SK-N-SH treated with all-trans-retinoic acid at 6 μM for 48 hours (cell line): ENCODE measurements around the gene TMEM120B.

ENCODE experiments used
- BACH2 ChIP-seq: fragments of 250-450 bp; sonication (Bioruptor Pico); IDR thresholded peaks from 2 replicates; pipeline ENCODE4 v1.9.0; 2021; ENCODE audit warnings: mild to moderate bottlenecking, borderline replicate concordance
- ISL1 ChIP-seq: fragments of 250-450 bp; sonication (Bioruptor Pico); IDR thresholded peaks from 2 replicates; pipeline ENCODE4 v2.1.2; 2022; ENCODE audit warnings: mild to moderate bottlenecking, moderate library complexity
- OSR1 ChIP-seq: fragments of 250-450 bp; sonication (Bioruptor Pico); IDR thresholded peaks from 2 replicates; pipeline ENCODE4 v1.8.0; 2022; ENCODE audit warnings: moderate library complexity, mild to moderate bottlenecking, inconsistent platforms
- RARB ChIP-seq: fragments of 250-450 bp; sonication (Bioruptor Pico); IDR thresholded peaks from 2 replicates; pipeline ENCODE4 v1.8.0; 2021; ENCODE audit warnings: mild to moderate bottlenecking, moderate library complexity
- ZFP30 ChIP-seq: fragments of 450-650 bp; formaldehyde crosslinking; IDR thresholded peaks from 2 replicates; pipeline ENCODE4 v1.5.0; 2022; ENCODE audit warnings: mild to moderate bottlenecking, moderate library complexity
- ZNF70 ChIP-seq: fragments of 450-650 bp; formaldehyde crosslinking; IDR thresholded peaks from 2 replicates; pipeline ENCODE4 v1.5.0; 2020; ENCODE audit warnings: mild to moderate bottlenecking, moderate library complexity
- TF ChIP-seq, protein P1 (sequence below): fragments of 250-450 bp; sonication (Bioruptor Pico); IDR thresholded peaks from 2 replicates; pipeline ENCODE4 v1.8.0; 2020; ENCODE audit warnings: mild to moderate bottlenecking, moderate library complexity, borderline replicate concordance

- TF ChIP-seq BACH2 (CRISPR knock-in tag) (no peak), OSR1 (no peak), ISL1 (CRISPR knock-in tag) (no peak), ZFP30 (CRISPR knock-in tag) (no peak), RARB (no peak), ZNF70 (CRISPR knock-in tag) (no peak)
- TF ChIP-seq, protein P1, sequence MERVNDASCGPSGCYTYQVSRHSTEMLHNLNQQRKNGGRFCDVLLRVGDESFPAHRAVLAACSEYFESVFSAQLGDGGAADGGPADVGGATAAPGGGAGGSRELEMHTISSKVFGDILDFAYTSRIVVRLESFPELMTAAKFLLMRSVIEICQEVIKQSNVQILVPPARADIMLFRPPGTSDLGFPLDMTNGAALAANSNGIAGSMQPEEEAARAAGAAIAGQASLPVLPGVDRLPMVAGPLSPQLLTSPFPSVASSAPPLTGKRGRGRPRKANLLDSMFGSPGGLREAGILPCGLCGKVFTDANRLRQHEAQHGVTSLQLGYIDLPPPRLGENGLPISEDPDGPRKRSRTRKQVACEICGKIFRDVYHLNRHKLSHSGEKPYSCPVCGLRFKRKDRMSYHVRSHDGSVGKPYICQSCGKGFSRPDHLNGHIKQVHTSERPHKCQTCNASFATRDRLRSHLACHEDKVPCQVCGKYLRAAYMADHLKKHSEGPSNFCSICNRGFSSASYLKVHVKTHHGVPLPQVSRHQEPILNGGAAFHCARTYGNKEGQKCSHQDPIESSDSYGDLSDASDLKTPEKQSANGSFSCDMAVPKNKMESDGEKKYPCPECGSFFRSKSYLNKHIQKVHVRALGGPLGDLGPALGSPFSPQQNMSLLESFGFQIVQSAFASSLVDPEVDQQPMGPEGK = no peak
Measured at GRCh38 chr12:121705514-121705913, 7.0 kb upstream of the TMEM120B start.
